Esophagus squamous epithelium (tissue), 4 donors: ENCODE results near the gene CD38.

Source experiments
- POLR2A ChIP-seq, 4 donors: fragments of 450-650 bp; IDR thresholded peaks; one replicate each; pipeline ENCODE4 v1.6.1; 2017; ENCODE audit warnings: antibody characterized with exemption in 4 of 4, mild to moderate bottlenecking in 4 of 4, moderate library complexity in 3 of 4
- TF ChIP-seq, protein P1 (sequence below), 6 experiments: fragments of 450-650 bp in 4 of 6; fragments of 200-600 bp in 2 of 6; sonication (generic) in 2 of 6; IDR thresholded peaks; one replicate each; pipeline ENCODE4 v1.5.1; 2016 to 2019; ENCODE audit warnings: antibody characterized with exemption in 6 of 6, mild to moderate bottlenecking in 4 of 6, moderate library complexity in 4 of 6

DNA sequence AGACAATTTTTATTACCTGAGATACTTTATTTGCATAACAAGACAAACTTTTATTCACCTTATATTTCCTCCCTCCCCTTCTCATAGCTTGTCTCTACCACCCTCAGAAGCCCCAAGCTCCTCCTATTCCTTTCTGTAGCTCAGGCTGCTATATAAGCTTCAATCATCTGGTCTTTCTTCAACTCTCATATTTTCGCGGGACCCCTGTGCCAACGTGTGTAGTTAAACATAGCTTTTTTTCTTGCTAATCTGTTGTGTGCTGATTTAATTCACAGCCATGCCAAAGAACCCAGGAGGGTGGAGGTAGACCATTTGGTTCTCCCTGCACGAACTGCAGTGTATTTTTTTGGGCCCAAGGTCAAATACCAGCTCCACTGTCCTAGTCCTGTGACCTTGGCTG lies 21.1 kb upstream of the CD38 start:
- TF ChIP-seq, protein P1, sequence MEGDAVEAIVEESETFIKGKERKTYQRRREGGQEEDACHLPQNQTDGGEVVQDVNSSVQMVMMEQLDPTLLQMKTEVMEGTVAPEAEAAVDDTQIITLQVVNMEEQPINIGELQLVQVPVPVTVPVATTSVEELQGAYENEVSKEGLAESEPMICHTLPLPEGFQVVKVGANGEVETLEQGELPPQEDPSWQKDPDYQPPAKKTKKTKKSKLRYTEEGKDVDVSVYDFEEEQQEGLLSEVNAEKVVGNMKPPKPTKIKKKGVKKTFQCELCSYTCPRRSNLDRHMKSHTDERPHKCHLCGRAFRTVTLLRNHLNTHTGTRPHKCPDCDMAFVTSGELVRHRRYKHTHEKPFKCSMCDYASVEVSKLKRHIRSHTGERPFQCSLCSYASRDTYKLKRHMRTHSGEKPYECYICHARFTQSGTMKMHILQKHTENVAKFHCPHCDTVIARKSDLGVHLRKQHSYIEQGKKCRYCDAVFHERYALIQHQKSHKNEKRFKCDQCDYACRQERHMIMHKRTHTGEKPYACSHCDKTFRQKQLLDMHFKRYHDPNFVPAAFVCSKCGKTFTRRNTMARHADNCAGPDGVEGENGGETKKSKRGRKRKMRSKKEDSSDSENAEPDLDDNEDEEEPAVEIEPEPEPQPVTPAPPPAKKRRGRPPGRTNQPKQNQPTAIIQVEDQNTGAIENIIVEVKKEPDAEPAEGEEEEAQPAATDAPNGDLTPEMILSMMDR (IDR thresholded peaks at IDR 0.05) = no peak
- TF ChIP-seq POLR2A (IDR thresholded peaks at IDR 0.05) = no peak
